Right hindlimb (tissue), 1 donor: ENCODE measurements around the gene ENTR1.
"Not testable (repeated sequence)": the region's sequence is repeated elsewhere in the genome, so short reads cannot be mapped to it uniquely, and the experiment has no call there.

Experiments
- DNase-seq: peaks from one replicate; pipeline ENCODE4 v3.0.0-alpha.2; 2018

The ENTR1 gene

DNA sequence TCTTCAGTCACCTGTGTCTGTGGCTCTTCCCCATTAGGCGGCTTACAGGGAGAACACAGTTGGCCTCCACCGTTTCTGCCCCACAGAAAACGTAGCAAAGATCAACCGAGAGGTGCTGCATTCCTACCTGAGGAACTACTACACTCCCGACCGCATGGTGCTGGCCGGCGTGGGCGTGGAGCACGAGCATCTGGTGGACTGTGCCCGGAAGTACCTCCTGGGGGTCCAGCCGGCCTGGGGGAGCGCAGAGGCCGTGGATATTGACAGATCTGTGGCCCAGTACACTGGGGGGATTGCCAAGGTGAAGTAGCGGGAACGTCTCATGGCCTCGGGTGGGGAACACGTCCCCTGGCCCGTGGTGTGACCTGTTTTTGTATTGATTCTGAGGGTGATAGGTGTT, 6.5 kb upstream of the ENTR1 start:
- DNase-seq, result no peak

DNA sequence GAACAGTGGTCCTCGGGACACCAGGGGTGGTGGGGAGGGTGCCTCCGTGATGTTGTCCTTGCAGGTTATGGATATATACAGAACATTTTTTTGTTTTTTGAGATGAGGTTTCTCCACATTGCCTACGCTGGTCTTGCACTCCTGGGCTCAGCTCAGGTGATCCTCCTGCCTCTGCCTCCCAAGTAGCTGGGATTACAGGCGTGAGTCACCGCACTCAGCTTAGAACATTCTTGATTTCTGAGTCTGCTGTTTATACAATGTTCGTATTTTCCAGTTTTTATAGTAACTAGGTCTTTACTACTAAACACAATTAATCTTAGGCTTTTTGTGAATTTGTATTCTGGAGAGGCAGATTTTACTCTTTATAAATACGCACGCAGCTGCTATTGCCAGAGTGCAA, 6.0 kb upstream of the ENTR1 start:
- no peak for DNase-seq

DNA sequence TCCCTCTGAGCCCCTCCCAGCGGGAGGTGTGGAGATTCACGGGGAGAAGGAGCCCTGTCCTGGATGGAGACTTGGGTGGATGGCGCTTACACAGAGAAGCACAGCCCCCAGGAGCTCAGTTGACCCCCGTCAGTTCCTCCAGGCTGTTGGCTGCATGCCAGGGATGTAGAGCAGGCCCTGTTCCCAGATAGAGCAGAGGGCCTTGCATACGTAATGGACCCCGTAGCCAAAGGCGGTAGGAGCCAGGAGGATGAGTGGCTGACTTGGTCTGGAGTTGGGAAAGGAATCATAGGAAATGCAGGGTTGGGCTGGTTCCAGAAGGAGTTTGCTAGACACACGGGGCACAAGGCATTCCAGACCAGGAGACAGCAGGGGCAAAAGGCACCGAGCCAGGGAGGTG, 2.5 kb upstream of the ENTR1 start:
- no peak for DNase-seq

DNA sequence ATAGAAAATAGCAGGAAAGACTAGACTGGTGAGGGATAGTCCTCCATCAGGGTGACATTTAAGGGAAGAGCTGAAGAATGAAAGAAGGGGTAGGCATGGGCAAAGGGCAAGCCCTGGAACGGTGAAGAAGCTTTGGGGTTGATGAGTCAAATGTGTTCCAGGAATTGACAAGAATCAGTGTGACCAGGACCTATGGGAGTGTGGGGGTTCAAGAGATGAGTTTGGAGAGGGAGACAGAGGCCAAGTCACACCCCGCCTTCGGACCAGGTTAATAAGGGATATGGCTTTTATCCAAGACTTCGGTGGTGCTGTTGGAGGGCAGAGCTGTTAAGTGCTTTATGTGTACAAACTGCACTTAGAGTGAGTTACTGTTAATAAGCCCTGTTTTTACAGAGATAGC, 964 bp upstream of the ENTR1 start:
- DNase-seq, result no peak

DNA sequence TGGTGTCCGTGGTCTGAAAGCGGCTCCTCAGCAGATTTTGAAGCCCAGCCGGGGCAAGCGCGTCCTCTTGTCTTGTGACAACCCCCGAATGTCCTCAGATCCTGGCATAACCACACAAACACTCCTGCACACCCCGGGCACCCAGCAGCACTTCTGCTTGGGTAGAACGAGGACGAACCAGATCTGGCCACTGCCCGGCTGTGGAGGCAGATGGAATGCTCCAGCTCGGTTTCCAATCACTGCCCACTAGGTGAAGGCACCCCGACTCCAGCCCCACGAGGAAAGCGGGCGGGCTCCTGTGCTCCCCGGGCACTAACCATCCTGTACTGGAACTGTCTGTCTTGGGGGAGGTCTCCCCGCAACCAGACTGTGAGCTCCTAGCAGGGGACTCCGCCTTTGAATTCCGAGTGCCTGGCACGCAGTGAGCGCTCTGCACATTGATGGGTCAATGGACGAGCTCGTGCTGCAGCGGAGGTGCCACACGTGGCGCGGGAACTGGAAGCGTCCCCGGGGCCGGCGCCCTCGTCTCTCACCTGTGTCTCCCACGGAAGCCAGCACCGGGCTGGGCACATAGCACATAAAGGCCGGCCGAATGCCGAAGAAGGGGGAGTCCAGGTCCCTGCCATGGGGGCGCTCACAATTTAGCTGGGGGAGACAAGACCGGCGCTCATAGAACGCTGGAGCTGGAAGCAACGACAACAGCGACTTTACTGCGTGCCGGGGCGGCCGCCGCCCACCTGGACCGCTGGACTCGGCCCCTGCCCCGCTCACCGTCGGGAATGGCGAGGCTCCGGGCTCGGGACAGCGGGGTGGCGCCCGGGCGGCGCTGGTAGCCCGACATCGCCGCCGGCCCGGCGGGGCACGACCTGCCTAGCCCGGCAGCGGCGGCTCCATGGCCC, 608 bp downstream of the ENTR1 start:
- DNase-seq, result no peak

DNA sequence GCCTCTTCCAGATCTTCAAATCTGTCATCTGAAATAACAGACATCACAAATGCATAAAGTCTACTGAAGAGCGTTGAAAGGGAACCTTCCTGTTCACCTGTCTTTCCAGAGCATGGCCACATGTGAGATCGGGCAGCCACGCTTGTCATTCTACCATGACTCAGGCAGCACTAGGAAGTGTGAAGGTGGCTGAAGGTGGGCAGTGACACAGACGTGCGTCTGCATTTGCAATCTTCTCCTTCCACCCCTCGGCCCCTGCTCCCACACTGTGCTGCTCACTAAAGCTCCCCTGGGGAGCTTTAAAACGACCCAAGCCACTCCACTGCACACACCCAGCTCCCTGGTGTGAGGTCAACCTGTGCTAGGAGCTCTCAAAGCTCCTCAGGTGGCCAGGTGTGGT, 2.5 kb downstream of the ENTR1 start:
- DNase-seq, result no peak

DNA sequence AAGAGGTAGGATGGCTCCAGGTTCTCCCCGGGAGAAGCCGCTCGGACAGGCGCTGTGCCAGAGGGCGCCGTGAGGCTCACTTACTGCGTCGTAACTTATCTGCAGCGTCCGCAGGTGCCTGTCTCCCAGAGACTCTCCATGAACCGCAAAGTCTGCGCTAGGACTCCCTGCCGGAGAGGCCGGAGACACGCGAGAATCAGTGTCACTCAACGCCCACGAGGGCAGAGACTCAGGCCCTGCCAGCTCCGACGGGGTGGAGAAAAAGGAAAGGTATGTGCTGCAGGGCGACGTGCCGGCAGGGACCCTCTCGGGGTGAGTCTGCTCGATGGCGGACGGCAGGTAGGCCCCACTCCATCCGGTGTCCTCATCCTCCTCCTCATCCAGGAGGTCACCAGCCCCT, 3.4 kb downstream of the ENTR1 start:
- DNase-seq, result not testable (repeated sequence)

DNA sequence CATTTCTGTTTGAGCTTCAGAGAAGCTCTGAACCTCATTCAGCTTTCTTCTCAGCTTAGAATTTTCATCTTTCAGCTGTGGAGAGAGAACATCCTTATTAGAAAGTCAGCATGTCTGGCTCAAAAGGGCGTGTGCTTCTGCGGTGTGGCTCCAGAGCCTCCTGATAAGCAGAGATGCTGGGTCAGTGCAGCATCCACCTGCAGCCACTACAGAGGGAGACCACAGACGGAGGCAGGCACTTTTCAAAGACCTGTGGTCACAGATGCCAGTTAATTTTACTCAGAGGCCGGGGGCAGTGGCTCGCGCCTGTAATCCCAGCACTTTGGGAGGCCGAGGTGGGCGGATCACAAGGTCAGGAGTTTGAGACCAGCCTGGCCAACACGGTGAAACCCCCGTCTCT, 4.5 kb downstream of the ENTR1 start:
- DNase-seq, result not testable (repeated sequence)

DNA sequence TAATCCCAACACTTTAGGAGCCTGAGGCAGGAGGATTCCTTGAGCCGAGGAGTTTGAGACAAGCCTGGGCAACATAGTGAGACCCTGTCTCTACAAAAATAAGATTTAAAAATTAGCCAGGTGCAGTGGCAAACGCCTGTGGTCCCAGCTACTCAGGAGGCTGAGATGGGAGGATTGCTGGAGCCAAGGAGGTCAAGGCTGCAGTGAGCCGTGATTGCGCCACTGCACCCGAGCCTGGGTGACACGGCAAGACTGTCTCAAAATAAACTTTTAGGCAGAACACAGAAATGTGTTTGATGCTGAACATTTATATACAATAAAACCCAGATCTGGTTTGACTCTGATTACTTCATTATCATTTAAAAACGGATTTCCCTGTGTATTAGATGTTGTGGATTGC, 4.9 kb downstream of the ENTR1 start:
- DNase-seq, result no peak

DNA sequence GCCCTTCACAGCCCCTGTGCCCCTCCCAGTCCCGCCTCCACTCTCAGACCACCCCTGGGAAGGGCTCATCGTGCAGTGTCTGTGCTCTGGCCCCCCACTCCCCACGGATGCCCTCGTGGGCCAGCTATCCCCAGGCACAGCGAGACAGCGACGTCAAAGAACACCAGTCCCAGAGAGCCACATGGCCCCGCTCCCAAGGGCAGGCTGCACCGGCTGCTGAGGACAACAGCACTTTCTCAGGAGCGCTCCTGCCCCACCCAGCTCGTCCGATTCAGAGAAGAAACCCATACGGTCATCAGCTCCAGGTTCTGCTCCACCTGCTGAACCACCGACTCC, 5.6 kb downstream of the ENTR1 start:
- DNase-seq, result no peak

DNA sequence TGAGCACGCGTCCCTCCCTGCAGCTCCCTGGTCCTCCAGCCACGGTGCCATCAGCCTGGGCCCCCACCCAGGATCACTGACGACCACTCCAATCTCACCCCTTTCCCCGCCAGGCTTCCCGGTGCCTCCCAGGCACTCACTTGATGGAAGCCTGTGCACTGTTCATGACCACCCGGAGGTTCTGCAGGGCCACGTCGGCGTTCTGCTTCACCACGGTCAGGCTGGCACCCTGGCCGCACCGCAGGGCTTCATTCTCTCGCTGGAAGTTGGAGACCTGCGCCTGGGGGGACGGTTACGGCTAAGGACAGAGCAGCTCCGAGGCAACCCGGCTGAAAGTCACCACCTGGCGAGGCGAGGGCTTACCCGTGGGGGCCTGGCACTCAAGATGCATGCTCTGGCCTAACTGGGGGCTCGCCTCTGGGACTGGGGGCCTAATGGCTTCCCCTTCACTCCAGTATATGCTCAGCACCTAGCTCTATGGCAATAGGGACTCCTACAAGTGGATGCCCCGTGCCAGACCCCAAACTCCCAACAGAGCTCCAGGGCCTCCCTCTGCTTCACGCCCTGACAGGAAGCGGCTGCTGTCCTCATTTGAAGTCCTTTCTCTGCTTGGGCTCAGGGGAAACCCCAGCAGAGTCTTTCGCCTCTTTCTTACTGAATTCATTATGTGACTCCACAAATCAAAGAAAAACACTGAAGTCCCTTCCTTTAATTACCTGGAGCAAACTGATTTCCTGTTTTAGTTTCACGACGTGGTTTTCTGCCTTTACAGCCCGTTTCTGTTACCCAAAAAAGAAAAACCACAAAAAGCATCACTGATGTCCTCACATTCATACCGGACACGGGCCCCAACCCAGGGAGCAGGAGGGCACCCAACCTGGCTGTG, 6.3 kb downstream of the ENTR1 start:
- no peak for DNase-seq

DNA sequence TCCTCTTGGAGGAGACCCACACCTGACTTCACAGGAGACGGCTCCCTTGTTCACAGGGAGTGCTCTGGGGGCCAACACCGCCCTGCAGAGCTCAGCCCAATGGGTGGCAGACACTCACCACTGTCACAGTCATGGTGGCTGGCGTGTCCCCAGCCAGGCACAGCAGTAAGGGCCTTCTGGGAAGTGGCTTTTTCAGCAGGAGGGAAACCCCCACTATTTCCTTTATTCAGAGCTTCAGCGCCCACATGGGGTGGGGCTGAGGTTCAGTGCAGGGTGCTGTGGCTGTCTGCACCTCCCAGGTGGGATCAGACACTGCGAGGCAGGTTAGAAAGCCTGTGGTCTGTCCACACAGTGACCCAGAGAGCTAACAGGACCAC, 6.9 kb downstream of the ENTR1 start:
- DNase-seq, result no peak

DNA sequence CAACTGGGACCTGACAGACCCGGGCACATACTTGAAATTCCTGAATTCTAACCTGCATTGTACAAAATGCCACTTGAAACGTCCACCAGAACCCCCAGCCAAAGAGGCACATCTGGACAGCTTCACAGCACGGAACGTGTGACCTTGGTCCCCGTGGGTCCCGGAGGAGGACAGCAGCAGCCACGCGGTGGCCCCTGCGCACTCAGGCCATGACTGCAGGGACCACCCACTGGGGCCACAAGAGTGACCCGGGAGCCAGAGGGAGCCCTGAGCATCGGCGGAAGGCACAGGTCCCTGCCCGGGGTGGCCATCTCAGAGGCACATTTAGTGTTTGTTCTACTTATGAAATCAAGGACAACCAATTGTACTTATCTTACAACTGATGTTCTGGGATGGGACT, 8.3 kb downstream of the ENTR1 start:
- DNase-seq, result no peak

DNA sequence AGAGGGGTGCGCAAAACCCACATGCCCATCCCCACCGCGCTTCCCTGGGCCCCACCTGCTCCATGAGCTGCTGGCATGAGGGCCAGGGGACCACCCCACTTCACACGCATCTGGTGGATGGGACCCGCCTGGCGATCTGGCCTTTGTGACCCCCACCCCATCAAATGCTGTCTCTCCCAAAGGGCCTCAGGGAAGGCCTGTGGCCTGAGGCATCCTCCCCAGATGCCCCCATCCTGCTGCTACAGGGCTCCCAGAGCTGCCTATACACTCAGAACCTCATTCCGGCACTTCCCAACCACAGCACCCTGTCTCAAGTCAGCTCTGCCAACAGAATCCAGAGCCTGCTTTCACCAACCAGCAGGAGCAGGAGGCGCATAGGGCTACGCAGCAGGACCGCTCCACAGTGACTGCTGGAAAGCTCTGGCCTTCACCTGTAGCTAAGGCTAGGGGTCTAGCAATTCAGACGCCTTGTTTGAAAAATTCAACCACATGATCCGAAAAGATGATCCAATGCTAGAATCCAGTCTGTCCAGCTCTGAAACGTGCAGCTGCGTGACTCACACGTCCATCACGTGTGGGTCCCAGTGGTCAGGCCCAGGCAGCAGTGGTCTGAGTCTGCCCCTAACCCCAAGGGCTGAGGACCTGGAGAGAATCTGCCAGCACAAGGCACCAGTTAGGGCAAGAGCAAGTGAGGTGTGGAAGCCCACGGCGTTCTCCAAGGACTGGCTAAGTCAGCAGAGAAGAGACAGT, 9.1 kb downstream of the ENTR1 start:
- no peak for DNase-seq

DNA sequence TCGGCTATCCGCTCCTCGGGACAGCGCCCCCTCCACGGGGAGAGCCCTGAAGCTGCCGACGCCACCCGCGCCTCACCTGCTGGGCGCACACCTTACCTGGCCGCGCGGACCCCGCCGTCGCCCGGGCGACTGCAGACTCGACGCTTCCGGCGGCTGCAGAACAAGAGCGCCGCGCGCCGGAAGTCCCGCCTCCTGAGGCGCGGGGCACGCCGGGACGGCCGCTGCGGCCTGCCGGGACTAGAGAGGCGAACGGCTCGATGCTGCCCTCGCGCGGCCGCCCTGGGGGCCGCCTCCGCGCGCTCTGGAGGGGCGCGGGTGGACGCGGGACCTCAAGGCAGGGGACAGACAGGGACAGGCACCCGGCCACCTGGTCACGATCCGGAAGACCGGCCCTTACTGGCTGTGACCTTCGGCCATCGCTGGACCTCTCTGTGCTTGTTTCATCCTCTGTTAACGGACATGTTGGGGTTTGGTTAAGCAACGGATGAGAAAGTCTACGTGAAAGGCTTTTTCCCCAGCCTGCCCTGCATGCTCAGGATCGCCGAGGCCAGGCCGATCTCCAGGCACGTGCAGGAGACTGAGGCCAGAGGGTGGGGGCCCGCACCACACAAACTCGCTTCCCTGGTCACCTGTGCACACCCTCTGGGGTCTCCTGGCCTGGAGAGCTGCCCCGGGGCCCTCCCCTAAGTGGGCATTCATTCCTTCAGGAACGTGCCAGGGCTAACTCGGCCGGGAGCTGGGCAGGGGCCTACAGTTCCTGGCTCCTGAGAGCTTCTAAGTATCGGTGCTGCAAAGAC, 10.2 kb downstream of the ENTR1 start, which contains the start of gene SNAPC4:
Gene SNAPC4 (minus strand): TSS at position 133 of the 797 bp plus-strand sequence. CDS start 1,742 bp downstream, outside the sequence.
- peak; percentile 92 for DNase-seq

DNA sequence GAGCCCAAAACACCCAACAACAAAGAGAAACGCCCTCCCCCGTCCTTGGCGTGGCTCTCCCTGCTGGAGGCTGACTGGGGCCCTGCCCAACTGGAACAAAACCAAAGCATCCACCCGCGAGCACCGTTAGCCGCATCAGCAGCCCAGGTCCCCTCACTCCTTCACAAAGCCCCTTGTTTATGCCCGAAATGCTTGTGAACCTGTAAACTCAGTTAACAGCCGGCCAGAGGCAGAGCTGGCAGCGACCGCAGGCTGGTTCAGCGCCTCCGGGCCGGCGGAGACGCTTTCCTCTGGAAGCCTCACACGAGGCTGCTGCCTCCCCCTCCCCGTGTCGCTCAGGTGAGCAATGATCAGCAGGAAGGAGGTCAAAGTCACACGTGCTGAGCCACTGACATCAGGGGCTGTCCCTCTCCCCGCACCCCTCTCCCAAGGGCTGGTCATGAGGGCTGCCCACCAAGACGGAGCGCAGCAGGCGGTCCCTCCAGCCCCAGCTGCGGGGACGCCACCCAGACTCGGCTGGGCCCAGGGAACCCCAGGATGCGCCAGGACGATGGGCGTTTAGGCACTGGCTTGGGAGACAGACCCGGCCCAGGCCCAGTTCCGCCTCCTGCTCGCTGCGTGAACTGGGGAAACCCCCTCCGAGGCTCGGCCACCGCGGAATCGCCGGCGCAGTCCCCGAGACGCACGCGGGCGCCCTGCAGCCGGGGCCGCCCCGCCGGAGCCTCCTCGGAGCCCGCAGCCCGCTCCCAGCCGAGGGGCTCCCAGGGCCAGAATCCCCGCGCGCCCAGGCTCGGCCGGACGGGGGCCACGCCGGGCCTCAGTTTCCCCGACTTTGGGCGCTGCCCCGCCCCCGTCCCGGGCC, 11.0 kb downstream of the ENTR1 start:
- DNase-seq, result no peak

DNA sequence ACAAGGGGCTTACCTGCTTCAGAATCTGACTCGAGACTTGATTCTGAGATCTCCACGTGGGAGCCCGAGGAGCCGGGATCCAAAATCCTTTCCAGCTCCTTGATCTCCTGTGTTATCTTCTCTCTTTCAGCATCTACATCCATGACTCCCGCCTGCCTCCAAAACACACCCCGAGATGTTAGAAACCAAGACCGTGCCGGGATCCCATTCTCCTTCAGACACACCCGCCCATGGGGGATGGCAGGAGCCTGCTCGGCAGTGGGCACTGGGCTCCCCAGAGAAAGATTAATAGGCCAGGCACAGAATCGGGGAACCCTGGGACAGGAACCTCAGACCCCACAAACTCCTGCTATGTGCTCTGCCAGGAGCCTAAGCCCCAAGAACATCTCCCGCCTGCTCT, 12.1 kb downstream of the ENTR1 start:
- no peak for DNase-seq

DNA sequence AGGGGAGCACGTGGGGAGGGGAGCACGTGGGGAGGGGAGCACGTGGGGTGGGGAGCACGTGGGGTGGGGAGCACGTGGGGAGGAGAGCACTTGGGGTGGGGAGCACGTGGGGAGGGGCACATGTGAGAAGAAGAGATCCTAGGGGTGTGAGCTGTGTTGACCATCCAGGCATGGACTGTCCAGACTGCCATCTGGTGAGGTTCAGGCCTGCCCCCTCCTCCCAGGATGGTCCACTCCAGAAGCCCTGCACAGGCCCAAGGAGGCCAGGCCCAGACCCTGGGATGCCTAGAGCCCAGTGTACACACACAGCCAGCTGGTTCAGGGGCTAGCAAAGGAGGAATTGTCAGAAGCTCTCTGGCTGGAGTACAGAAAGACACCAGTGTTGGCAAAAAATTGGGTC, 12.8 kb downstream of the ENTR1 start:
- no peak for DNase-seq

DNA sequence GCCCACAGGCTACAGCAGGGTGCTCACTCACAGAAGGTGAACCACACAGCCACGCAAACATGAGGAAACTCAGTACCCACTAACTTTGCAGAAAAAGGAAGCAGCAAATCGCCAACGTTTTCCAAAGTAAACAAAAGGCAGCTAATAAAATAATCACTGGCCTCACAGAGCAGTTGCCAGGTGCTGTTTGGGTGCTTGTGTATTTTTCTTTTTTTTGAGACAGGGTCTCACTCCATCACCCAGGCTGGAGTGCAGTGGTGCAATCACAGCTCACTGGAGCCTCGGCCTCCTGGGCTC, 14.2 kb downstream of the ENTR1 start:
- no peak for DNase-seq

DNA sequence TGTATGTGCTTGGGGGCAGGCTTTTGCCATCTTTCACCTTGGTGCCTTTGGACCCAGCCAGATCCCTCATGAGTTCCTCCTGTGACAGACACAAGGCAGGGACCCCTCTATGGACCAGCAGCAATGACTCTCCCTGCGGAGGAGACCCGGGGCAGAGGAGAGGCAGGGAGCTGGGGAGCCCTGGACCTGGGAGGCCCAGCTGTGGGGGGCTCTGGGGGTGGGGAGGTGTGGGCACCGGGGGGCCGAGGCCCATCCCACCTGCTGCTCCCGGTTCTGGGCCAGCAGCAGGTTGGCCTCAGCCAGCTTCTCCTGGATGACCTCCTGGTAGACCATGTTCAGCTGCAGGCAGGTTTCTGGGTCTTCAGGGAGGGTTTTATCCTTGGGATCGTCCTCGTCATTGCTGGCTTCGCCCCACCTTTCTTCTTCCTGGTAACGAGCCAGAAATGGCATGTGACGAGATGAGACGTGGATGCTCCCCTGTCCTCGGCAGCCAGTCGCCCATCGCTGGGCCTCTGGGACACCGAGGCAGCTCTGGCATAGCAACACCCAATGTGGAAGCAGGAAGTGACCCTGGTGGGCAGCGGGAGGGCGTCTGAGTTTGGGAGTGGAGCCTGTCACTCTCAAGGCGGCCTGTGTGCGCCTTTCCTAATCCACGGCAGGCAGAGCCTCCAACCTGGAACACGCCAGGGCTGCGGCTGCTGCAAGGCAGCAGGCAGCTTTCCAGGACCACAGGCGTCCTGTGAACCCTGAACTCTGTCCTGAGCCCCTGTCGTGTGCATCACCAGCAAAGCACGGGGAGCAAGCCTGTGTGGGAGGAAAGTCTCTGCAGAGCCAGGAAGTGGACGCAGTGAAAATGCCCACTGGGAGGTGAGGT, 14.8 kb downstream of the ENTR1 start:
- DNase-seq, result no peak

DNA sequence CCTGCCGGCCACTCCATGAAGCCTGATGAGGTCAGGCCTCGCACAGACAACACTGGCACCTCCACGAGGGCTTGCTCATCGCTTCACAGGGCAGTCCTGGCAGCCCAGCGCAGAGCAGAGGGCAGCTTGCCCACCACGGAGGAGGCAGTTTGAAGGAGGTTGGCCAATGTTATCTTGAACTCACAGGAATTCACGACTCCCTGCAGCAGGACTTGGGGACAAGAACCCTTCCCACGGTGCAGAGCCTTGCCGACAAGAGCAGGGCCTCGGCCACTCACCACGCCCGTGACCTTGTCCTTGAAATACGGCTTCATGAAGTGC, 15.4 kb downstream of the ENTR1 start:
- no peak for DNase-seq
